Jurkat, Clone E6-1 (cell line): ENCODE results near the gene CDK5R1.
A peak's percentile ranks its signal among the peaks of the same experiment; 100 is the strongest.

ENCODE experiments used
- DNase-seq: peaks from one replicate; pipeline ENCODE4 v3.0.0-alpha.2; 2011; ENCODE audit warnings: low read depth, low spot score
- H3K4me3 ChIP-seq: 2 replicates; pipeline ENCODE4 v1.5.1; 2011; ENCODE audit warnings: mild to moderate bottlenecking, low read length, control low read depth, moderate library complexity

Gene CDK5R1

DNA sequence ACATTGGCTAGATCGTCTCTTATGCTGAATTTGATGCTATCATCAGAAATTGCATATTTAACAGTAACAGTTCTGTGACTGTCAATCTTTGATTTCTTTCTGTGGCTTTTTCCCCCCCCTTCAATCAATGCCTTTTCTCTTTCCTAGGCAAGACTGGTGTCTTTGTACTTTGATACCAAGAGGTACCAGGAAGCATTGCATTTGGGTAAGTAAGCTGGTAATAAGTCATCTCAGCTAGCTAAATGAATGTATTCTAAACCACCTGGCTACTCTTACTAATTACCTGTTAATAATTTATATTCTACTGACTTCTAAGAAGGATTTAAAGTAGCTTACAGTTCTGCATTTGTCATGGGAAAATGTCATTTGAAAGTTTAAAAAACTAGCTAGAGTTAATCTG lies 22.4 kb upstream of the CDK5R1 start:
- DNase-seq, result no peak
- no peak overlapping the region for H3K4me3 ChIP-seq

DNA sequence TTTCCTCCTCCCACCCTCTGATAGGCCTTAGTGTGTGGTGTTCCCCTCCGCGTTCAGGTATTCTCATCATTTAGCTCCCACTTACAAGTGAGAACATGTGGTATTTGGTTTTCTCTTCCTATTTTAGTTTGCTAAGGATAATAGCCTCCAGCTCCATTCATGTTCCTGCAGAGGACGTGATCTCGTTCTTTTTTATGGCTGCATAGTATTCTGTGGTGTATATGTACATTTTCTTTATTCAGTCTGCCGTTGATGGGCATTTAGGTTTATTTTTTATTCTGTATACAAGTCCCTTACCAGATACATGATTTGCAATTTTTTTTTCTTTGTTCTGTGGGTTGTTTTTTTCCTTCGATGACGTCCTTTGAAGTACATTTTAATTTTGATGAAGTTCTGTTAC lies 18.8 kb upstream of the CDK5R1 start:
- no peak for DNase-seq
- H3K4me3 ChIP-seq, result no peak overlapping the region

DNA sequence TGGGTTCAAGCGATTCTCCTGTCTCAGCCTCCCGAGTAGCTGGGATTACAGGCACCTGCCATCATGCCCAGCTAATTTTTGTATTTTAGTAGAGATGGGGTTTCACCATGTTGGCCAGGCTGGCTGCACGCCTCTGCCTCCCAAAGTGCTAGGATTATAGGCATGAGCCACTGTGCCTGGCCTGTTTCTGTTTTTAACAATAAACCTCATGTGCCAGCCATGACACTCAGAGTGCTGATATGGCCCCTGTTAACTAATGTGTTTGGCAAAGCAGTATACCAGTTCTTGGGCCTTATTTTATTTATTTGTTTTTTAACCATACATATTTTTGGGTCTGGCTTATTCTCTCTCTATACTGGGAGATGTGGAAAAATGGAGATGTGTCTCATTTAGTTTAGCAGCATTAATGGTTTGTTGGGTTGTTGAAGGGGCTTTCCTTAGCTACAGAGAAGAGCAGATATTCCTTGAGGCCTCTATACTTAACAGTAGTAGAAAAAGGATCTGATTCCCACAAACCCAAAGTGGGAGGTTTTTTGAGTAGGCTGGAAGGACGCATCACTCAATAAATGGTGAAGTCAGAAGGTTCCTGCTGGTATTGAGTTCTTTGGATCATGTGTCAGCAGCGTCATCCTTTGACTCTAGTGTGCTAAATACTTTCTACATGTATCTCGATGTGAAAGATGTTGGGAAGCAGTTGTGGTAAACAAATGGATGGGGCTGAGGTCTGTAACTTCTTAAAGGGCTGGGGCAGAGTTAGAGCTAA lies 16.2 kb upstream of the CDK5R1 start:
- H3K4me3 ChIP-seq, result no peak overlapping the region
- no peak for DNase-seq

DNA sequence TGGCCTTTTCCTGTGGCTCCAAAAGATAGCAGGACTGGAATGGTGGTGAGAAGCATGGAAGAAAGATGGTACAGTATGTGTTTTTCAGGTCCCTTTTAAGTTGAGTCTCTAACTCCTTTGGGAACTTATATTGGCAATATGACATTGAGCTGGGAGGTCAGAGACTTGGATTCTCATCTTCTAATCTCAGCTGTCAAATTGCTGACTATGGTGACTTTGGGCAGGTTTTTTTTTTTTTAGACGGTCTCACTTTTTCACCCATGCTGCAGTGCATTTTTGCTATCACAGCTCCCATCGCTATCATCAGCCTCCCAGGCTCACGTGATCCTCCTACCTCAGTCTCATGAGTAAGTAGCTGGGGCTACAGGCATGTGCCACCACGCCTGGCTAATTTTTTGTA lies 15.1 kb upstream of the CDK5R1 start:
- DNase-seq, result no peak
- H3K4me3 ChIP-seq, result no peak overlapping the region

DNA sequence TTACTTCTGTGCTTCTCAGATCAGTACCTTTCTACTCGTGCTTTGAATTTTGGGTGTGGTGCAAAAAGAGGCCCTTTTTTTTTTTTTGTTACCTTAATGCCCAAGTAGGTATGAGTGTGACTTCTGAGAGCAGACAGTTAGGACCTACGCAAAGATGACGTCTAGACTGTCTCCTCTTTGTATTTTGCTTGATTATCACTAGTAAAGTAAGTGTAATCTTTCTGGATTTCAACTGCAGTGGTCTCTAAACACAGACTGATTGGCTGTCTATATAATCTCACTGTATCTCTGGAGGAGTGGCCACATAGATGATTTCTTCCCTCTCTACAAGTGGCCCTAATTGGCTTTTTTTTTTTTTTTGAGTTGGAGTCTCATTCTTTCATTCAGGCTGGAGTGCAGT lies 11.5 kb upstream of the CDK5R1 start:
- H3K4me3 ChIP-seq, result no peak overlapping the region
- no peak for DNase-seq

DNA sequence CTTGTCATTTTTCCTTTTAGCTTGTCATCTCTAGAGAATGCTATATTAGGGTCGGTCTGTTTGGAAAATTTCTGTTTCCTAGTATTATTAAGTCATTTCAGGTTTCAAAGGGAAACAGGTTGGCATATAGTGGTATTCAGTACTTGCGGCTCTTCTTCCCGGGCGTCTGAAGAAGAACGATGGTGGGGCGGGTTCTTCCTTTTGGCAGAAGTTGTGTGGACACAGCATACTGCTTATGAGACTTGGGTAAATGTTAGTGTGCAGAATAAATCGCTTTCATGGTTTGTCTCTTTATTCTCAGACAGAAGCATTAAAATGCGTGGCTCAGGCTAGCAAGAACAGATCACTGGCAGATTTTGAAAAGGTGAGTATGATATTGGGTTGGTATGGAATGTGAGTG lies 9.6 kb upstream of the CDK5R1 start:
- DNase-seq, result no peak
- H3K4me3 ChIP-seq, result no peak overlapping the region

DNA sequence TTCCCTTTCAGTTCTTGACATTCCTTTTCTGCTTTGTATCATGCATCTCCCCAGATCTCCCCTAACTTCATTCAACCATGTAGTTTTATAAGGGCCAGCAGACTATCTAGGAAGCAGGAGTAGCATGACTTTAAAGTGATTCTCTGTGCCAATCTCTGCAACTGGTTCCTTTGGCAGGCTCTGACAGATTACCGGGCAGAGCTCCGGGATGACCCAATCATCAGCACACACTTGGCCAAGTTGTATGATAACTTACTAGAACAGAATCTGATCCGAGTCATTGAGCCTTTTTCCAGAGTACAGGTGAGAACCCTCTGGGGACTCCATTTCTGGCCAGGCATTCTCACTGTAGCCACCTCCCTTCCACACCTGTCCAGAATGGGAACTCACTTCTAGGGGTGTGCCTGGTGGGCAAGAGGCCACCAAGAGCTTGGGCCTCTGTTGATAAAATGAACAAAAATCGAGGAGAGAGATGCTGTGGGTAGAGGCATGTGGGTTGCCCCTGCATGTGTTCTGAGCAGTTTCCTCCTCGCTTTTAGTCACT lies 7.6 kb upstream of the CDK5R1 start:
- no peak overlapping the region for H3K4me3 ChIP-seq
- no peak for DNase-seq

DNA sequence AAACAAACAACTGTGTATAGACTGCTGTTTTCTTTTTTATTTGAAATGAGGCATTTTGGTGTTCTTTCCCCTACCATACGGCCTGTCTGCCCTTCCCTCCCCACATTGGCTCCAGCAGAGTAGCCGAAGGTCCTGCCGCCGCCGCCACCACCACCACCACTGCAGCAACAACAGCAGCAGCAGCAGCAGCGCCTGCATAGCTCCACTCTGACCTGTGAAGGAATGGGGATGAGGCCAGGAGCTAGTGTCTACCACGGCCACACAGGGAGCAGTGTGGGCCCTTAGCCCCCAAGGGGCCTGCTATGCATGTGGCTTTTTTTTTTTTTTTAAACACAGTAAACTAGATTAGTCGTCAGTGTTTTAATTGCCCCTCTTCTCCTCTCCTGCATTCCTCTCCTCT lies 5.6 kb upstream of the CDK5R1 start:
- DNase-seq, result no peak
- H3K4me3 ChIP-seq, result no peak overlapping the region

DNA sequence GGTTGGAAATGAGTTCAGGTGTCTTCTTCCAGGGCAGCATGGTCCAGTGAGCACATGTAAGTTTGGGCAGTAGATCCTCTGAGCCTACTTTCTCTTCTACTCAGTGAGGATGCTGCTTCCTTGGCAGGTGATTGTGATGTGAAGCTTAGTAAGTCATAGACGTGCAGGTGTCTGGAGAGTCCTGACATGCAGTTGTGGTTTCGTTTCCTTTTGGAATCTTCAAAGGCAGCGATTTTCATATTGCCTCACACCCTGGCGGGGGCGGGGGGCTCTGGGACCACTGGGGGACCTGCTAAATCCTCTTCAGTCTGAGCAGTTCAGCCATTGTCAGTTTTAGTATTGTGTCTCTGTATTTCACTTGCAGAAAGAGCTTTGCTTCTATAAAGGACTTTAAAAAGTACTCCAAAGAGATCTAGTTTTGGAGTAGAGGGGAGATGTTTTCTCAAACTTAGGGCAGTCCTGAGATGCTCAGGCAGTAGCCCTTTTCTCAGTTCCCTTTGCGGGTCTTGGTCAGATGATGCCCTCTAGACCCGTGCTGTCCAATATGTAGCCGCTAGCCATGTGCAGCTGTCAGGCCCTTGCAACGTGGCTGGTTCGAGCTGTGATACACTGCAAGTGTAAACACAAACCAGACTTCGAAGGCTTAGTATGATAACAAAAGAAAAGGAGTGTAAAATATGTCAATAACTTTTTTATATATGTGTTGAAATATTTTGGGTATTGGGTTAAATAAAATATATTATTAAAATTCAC lies 4.0 kb upstream of the CDK5R1 start:
- no peak overlapping the region for H3K4me3 ChIP-seq
- no peak for DNase-seq

DNA sequence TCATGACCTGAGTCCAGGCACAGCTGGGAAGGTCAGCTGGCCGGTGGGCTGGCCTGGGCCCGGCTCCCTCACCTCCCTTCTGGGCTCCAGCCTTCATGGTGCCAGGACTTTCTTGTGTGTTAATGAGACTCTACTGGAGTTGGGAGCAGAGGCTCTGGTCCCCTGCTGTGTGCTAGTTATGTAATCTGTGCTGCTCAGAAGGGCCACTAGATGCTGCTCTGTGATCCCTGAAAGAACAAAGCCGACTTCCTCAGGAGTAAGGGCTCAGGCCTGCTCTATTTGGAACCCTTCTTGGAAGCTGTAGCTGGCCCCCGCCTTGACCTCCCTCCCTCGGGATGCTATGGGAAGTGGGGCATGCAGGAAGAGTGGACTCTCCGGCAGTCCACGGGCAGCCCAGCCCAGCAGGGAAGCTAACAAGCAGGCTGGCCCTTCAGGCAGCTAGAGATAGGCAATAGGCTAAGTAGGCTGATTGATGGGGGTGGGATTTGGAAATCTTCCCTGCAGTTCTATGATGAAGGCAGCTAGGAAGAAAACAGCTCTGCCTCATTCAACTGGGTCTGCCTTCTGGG lies 3.3 kb upstream of the CDK5R1 start:
- H3K4me3 ChIP-seq, result no peak overlapping the region
- DNase-seq, result peak; percentile 50

DNA sequence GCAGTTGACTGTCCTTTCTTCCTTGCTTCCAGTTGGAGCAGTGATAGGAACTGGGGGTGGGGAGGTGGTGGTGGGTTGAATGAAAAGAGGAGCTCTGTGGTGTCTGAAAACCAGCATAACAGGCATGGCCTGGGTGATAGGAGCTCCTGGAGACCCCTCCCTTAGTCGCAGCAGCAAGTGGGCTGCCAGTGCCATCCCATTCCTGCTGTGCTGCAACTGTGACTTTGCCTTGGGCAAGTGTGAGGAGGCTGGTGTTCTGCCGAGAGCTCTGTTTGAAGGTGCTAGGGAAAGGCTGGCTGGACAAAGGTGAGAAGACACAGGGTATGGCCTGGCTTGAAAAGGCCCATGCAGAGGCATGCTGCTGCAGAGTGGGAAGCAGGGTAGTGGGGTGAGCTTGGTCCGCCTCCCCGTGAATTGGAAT lies 2.7 kb upstream of the CDK5R1 start:
- no peak for DNase-seq

DNA sequence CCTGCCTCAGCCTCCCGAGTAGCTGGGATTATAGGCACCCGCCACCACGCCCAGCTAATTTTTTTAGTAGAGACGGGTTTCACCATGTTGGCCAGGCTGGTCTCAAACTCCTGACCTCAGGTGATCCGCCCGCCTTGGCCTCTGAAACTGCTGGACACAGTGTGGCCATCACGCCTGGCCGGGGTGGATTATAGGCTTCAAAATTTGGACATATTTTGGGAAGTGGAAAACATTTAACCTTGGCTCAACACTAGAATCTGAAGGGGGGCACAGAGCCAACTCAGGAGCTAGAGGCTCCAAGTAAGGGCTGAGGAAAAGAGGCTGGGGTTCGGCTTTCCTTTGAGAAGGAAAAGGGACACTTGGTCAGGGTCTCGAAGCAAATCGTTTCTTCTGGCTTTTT lies 2.2 kb upstream of the CDK5R1 start:
- DNase-seq, result no peak

More for the DNA sequence above, 2.7 kb upstream of the CDK5R1 start:
- no peak overlapping the region for H3K4me3 ChIP-seq

DNA sequence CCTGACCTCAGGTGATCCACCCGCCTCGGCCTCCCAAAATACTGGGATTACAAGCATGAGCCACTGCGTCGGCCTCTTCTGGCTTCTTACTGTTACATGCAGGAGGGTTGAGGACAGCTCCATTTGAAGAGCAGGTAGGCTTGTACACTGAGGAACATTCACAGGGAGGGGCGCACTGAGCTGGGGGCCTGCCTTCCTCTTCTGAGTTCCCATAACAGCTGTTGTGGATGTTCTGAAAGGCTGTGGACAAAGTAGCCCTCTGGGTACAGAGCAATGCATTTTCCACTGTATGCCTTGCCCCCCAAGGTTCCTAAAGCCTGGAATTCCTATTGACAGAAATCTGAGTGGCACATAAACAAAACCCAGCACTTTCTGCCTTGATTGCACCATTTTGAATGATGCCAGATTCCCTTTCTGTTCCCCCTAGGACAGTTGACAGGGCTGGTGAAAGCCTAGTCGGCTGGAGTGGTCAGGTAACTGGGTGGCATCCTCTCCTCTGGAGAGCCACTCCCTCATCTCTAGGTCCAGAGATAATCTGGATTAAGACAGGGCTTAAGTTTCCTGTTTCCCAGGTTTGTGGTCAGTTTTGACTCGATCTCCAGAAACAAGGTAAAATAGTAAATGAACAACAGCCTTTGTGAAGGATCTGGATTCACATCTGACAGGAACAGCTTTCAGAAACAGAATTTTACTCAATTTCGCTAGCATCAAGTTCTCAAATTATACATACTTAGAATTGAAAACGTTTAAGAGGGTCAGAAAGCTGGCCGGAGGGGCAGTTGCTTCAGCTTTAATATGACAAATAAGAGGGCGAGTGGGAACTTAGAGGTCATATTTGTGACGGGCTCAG lies 1.3 kb upstream of the CDK5R1 start:
- no peak overlapping the region for H3K4me3 ChIP-seq
- no peak for DNase-seq

More for the DNA sequence above, 2.2 kb upstream of the CDK5R1 start:
- H3K4me3 ChIP-seq, result no peak overlapping the region

DNA sequence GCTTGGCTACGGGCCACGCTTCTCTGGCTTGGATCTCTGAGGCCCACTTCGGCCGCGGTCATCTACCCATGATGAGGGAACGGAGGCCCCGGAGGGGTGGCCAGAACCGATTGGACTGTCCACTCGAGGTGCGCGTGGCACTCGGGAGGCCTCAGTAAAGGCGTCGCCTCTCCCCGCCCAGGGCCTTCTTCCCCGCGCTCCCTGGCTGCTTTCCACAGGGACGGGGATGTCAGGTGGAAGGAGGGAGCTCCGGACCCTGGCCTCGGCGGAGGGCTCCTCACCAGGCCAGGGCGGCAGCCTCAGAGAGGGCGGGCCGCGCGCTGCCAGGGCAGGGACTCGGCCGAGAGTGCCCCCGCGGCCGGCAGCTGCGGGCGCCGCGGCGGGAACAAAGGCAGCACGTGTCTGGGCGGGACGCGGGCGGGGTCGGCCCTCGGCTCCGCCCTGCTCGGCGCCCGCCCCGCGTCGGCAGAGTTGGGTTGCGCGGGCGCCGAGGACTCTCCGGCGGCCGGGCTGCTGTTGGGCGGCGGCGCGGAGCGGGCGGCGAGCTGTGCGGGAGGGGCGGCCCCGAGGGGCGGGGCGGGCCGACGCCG lies 587 bp upstream of the CDK5R1 start:
- H3K4me3 ChIP-seq, result peak overlapping the region; percentile 43
- peak; percentile 56 for DNase-seq

DNA sequence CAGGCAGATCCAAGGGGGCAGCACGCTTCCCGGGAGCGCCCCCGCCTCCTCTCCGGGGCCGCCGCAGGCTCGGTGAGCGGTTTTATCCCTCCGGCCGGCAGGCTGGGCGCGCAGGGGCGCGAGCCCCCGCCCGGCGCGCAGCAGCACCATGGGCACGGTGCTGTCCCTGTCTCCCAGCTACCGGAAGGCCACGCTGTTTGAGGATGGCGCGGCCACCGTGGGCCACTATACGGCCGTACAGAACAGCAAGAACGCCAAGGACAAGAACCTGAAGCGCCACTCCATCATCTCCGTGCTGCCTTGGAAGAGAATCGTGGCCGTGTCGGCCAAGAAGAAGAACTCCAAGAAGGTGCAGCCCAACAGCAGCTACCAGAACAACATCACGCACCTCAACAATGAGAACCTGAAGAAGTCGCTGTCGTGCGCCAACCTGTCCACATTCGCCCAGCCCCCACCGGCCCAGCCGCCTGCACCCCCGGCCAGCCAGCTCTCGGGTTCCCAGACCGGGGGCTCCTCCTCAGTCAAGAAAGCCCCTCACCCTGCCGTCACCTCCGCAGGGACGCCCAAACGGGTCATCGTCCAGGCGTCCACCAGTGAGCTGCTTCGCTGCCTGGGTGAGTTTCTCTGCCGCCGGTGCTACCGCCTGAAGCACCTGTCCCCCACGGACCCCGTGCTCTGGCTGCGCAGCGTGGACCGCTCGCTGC lies 832 bp downstream of the CDK5R1 start:
- DNase-seq, result no peak
- H3K4me3 ChIP-seq, result peak overlapping the region; percentile 55

DNA sequence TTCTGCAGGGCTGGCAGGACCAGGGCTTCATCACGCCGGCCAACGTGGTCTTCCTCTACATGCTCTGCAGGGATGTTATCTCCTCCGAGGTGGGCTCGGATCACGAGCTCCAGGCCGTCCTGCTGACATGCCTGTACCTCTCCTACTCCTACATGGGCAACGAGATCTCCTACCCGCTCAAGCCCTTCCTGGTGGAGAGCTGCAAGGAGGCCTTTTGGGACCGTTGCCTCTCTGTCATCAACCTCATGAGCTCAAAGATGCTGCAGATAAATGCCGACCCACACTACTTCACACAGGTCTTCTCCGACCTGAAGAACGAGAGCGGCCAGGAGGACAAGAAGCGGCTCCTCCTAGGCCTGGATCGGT lies 1.4 kb downstream of the CDK5R1 start:
- DNase-seq, result no peak
- H3K4me3 ChIP-seq, result no peak overlapping the region

DNA sequence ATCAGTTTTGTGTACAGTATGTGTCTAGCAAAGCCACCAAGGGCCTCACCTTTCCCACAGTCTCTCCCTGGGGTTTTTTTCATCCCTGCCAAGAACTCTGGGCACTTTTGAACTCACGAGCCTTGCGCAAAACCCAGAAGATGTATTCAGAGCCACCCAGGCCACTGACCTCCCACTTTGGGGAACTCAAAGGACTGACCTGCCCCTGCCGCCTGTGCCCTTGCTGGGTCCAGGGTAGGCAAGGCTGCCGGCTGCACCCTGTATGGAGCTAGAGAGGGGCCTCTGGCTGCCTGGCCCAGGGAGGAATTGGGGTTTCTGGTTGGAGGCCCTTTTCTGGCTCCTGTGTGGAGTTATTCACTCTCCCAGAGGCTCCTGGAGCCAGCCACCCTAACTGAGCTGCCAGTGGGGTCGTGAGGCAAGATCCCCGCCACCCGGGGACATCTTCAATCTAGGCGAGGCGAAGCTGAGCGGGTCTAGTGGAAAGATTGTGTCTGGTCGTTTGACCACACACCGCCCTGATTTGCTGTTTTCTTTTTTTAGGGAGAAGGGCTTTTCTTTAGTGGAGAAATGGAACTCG lies 1.9 kb downstream of the CDK5R1 start:
- no peak for DNase-seq
- H3K4me3 ChIP-seq, result no peak overlapping the region
